Endodermal cell (in vitro differentiated cells): Measurements from ENCODE around the gene UCN3. TPM values are rescaled to one million over a fixed set of nuclear protein-coding genes. Genes with fewer than 3 reads are reported as not detected.

Source experiments
- DNase-seq: peaks from one replicate; pipeline ENCODE4 v3.0.0-alpha.2; 2017
- H3K27ac ChIP-seq: 2 replicates; pipeline ENCODE4 v1.5.1; 2013; ENCODE audit warnings: mild to moderate bottlenecking, low read depth, low read length, moderate library complexity
- H3K27me3 ChIP-seq: 2 replicates; pipeline ENCODE4 v1.6.1; 2013; ENCODE audit warnings: mild to moderate bottlenecking, low read length, moderate library complexity; ENCODE audit not compliant: insufficient read depth, control insufficient read depth, poor library complexity, severe bottlenecking
- H3K36me3 ChIP-seq: 2 replicates; pipeline ENCODE4 v1.7.0; 2013; ENCODE audit warnings: mild to moderate bottlenecking, low read length, moderate library complexity; ENCODE audit not compliant: control insufficient read depth, insufficient read depth
- H3K4me1 ChIP-seq: one replicate; pipeline ENCODE4 v1.7.0; 2013; ENCODE audit warnings: low read length; ENCODE audit not compliant: control insufficient read depth, insufficient read depth
- H3K4me3 ChIP-seq: 2 replicates; pipeline ENCODE4 v1.5.1; 2013; ENCODE audit warnings: mild to moderate bottlenecking, low read length, moderate library complexity
- H3K9ac ChIP-seq: 2 replicates; pipeline ENCODE4 v1.6.1; 2013; ENCODE audit warnings: mild to moderate bottlenecking, low read length, moderate library complexity; ENCODE audit not compliant: poor library complexity, severe bottlenecking; ENCODE audit errors: extremely low read depth
- H3K9me3 ChIP-seq: 2 replicates; pipeline ENCODE4 v1.6.1; 2013; ENCODE audit warnings: mild to moderate bottlenecking, low read length, moderate library complexity; ENCODE audit not compliant: control insufficient read depth
- H3K27ac Mint-ChIP-seq: 2 replicates; pipeline ENCODE4 v1.8.0; 2020; ENCODE audit warnings: mixed read lengths
- H3K27me3 Mint-ChIP-seq: 2 replicates; pipeline ENCODE4 v1.8.0; 2021; ENCODE audit warnings: mild to moderate bottlenecking, mixed read lengths; ENCODE audit not compliant: insufficient read depth
- H3K36me3 Mint-ChIP-seq: 2 replicates; pipeline ENCODE4 v1.8.0; 2020; ENCODE audit warnings: low read depth, mixed read lengths
- H3K4me1 Mint-ChIP-seq: 2 replicates; pipeline ENCODE4 v1.8.0; 2020; ENCODE audit warnings: mixed read lengths
- H3K4me3 Mint-ChIP-seq: 2 replicates; pipeline ENCODE4 v1.8.0; 2020; ENCODE audit warnings: mild to moderate bottlenecking, moderate library complexity, mixed read lengths
- H3K9me3 Mint-ChIP-seq: 2 replicates; pipeline ENCODE4 v1.8.0; 2020; ENCODE audit warnings: mild to moderate bottlenecking, mixed read lengths
- CTCF ChIP-seq: fragments of 200-600 bp; sonication (generic); conservative IDR thresholded peaks from 2 replicates; pipeline ENCODE4 v1.5.0; 2021; ENCODE audit warnings: antibody characterized with exemption, mild to moderate bottlenecking
- WGBS, 2 experiments: methylation state at CpG; one replicate each; pipeline versions ENCODE4 v1.1.5 to v1.1.7; 2013; ENCODE audit warnings: missing lambda C conversion rate in 2 of 2, mixed read lengths in 1 of 2; ENCODE audit not compliant: insufficient coverage in 1 of 2, insufficient read length in 1 of 2; 5-methylcytosine and 5-hydroxymethylcytosine counted together
- total RNA-seq, 2 donors: library from RNA; stranded (reverse); fragmentation: NEBNext Ultra II Directional in 1 of 2; extraction: Animal tissue kit (Norgen Biotek cat#: 25700) in 1 of 2; gene quantifications; 2 replicates in 1 of 2; 3 replicates in 1 of 2; pipeline ENCODE4 v1.2.1, GENCODE V29; 2021

Gene UCN3
- total RNA-seq, 2 donors from 2014 or later: not detected

DNA sequence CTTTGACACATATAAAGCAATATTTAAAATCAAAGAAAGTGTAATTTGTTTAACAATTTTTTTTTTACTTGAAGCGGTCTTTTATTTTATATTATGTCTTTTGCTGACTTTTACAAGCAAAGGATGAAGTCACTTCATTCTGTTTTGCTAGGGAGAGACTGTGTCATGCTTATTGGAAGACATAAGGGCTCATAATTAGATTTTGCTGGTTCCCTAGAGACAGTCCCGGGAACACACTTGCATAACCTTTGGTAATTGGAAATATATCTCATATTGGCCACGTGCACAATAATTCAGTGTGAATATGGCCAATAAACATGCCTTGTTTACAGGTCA lies 47.1 kb downstream of the UCN3 start:
- TF ChIP-seq CTCF: no peak
- no peak overlapping the region for H3K9ac ChIP-seq
- Mint-ChIP-seq H3K9me3 (peaks cover 23% of the 10 kb centered on the region), H3K4me1 (peaks cover 4% of the 10 kb centered on the region), H3K27ac (no peak overlapping the region), H3K36me3 (no peaks in the 10 kb centered on the region), H3K4me3 (no peak overlapping the region), H3K27me3 (peaks cover 4% of the 10 kb centered on the region)
- H3K4me1 ChIP-seq: no peaks in the 10 kb centered on the region
- peak overlapping the region; percentile 96 for H3K4me3 ChIP-seq
- 75 to 82% methylated on average over 3 of the region's 3 CpGs for WGBS, 2 experiments
- no peak overlapping the region for H3K27ac ChIP-seq
- peaks cover 11% of the 10 kb centered on the region for H3K9me3 ChIP-seq
- no peak for DNase-seq
- H3K36me3 ChIP-seq: no peaks in the 10 kb centered on the region
- H3K27me3 ChIP-seq: no peaks in the 10 kb centered on the region

- Mint-ChIP-seq H3K9me3 (peaks cover 20% of the 10 kb centered on the region), H3K4me1 (peaks cover 7% of the 10 kb centered on the region), H3K4me3 (no peak within 1 kb of the TSS), H3K27ac (no peak within 1 kb of the TSS), H3K36me3 (peaks cover 2% of the 10 kb centered on the region), H3K27me3 (peaks cover 4% of the 10 kb centered on the region)
- H3K4me3 ChIP-seq: peak within 1 kb of the TSS; percentile 96
- H3K4me1 ChIP-seq: no peaks in the 10 kb centered on the region
- peak; percentile 98 for DNase-seq
- H3K27me3 ChIP-seq: no peaks in the 10 kb centered on the region
- 1 to 5% methylated on average over 10 to 43 of the region's 48 CpGs for WGBS, 2 experiments
- peak within 1 kb of the TSS; percentile 76 for H3K9ac ChIP-seq
- no peak within 1 kb of the TSS for H3K27ac ChIP-seq
- no peak for TF ChIP-seq CTCF
- peaks cover 8% of the 10 kb centered on the region for H3K9me3 ChIP-seq
- no peaks in the 10 kb centered on the region for H3K36me3 ChIP-seq
Observed at GRCh38 chr10:5412277-5412941, 47.6 kb downstream of the UCN3 start, which contains the start of gene NET1. Gene NET1 (plus strand): TSS chr10:5412557. CDS start chr10:5412693, 136 bp downstream.

DNA sequence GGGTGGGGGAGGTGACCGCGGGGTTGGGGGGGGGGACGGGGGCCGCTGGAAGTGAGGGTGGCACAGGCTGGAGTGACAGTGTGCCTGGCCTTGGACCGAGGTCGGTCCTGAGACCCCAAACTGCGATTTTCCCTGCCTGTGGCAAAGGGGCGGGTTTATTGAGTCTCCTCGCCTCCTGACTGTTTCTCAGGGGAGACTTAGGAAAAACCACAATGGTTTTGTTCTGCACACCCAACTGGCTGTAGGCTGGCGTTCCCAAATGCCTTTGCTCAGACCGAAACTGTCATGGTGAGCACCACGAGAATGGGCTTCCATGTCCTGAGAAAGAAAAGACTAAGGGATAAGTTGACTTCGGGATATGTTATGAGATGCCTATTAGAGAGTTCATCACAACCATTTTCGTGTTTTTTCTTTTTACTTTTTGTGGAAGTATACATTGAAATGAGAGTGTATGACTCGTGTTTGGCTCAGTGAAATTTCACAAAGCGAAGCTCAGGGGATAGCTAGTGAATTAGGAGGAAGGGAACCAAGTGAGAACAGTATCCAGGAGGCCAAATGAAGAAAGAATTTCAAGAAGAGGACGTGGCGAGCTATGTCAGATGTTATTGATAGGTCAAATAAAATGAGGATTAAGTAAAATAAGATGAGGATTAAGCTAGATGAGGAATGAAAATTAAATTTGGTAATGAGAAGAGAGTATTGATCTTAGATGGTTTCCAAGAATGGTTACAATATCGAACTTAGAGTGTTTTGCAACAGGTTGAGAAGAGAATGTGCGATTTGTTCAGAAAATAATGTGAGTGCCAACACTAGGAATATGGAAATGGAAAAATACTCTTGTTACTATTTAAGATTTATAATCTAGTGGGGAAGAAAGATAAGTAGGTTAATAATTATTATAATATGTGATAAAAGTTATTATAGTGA lies 48.5 kb downstream of the UCN3 start:
- no peaks in the 10 kb centered on the region for H3K27me3 ChIP-seq
- peak overlapping the region; percentile 67 for H3K9ac ChIP-seq
- H3K4me3 Mint-ChIP-seq: no peak overlapping the region
- peak; percentile 66 for DNase-seq
- peaks cover 3% of the 10 kb centered on the region for H3K36me3 Mint-ChIP-seq
- H3K9me3 ChIP-seq: peaks cover 10% of the 10 kb centered on the region
- no peaks in the 10 kb centered on the region for H3K36me3 ChIP-seq
- peak overlapping the region; percentile 96 for H3K4me3 ChIP-seq
- peaks cover 7% of the 10 kb centered on the region for H3K4me1 Mint-ChIP-seq
- no peaks in the 10 kb centered on the region for H3K4me1 ChIP-seq
- no peak overlapping the region for H3K27ac ChIP-seq
- H3K27me3 Mint-ChIP-seq: peaks cover 4% of the 10 kb centered on the region
- WGBS, 2 experiments: 18 to 23% methylated on average over 14 to 17 of the region's 20 CpGs
- no peak for TF ChIP-seq CTCF
- H3K27ac Mint-ChIP-seq: no peak overlapping the region
- H3K9me3 Mint-ChIP-seq: peaks cover 18% of the 10 kb centered on the region
